ENCODE results near the gene ANKRD62.
"Not testable (repeated sequence)": the region's sequence is repeated elsewhere in the genome, so short reads cannot be mapped to it uniquely, and the experiment has no call there.

The ANKRD62 gene

DNA sequence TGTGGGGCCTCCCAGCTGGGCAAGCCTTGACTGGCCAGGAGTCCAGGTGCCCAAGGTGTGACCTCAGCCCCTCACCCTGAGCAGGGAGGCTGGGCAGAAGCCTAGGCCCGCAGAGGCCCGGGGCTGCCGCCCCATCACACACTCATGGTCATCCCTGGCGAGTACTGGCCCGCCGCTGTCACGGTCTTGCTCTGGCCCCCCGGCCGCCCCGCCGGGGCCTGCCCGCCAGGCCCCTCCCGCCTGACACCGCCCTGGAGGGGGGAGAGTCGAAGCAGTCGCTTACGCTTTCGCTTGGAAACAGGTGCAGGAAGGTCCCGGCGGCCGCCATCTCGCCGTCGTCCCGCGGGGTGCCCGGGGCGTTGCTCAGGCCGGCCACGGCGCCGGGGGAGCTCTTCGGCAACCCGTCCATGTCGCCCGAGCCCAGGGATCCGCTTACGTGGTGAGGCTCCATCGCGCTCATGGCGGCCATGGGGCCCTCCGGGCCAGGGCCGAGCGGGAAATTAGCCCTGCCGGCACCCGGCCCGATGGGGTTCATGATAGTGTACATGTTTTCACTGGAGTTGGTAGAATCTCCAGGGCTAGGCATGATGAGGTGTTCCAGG lies 26.6 kb upstream of the ANKRD62 start:
- no peak for DNase-seq

DNA sequence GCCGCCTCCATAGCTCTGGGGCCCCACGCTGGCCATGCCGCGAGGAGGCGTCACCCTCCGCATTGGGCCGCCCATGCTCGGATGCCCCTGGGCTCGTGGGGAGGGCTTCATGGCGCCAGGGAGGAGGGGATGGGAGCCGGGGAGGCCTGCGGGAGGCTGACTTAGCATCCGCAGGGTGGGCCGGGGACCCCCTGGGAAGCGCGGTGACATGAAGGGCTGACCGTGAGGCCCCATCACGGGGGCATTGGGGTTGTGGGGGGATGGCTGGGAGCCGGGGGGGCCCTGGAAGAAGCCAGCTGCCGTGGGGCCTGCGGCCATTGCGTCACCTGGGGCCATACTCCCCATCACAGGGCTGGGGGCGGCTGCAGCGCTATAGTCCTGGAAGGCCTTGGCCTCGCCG lies 26.0 kb upstream of the ANKRD62 start:
- DNase-seq: no peak

DNA sequence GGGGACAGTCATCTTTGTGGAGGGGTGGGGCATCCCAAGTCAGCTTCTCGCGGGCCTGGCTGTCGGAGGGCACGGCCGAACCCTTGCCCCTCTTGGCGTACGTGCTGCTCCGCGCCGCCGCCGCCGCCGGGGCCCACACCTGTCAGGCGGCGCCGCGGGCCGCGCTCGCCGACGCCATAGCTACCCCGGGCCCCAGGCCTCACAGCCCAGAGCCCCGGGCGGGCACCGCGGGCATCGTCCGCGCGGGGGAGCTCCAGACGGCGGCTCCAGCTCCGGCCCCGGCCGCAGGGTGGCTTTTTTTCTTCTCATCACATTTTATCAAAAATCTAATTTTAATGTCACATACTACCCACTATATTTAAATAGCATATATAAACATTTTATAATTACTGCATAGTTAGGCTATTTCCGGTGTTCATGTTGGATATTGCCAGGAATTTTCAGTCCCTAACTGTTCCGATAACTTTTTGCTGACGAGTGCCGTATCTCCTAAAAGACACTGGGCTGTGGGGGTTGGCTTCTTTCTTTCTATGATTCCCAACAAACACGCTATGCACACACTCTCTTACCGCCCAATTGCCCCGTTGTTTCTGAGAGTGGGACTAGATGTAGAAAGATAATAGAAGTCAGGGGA lies 25.2 kb upstream of the ANKRD62 start:
- DNase-seq: not testable (repeated sequence)

- DNase-seq: no peak
These were observed 24.7 kb upstream of the ANKRD62 start for GRCh38 chr18:12068950-12069320.

- not testable (repeated sequence) for DNase-seq
These were observed 22.6 kb upstream of the ANKRD62 start for GRCh38 chr18:12071066-12071465.

- no peak for DNase-seq
These were observed 20.6 kb upstream of the ANKRD62 start for GRCh38 chr18:12072996-12073395.

- no peak for DNase-seq
These were observed 18.9 kb upstream of the ANKRD62 start for GRCh38 chr18:12074736-12075135.

DNA sequence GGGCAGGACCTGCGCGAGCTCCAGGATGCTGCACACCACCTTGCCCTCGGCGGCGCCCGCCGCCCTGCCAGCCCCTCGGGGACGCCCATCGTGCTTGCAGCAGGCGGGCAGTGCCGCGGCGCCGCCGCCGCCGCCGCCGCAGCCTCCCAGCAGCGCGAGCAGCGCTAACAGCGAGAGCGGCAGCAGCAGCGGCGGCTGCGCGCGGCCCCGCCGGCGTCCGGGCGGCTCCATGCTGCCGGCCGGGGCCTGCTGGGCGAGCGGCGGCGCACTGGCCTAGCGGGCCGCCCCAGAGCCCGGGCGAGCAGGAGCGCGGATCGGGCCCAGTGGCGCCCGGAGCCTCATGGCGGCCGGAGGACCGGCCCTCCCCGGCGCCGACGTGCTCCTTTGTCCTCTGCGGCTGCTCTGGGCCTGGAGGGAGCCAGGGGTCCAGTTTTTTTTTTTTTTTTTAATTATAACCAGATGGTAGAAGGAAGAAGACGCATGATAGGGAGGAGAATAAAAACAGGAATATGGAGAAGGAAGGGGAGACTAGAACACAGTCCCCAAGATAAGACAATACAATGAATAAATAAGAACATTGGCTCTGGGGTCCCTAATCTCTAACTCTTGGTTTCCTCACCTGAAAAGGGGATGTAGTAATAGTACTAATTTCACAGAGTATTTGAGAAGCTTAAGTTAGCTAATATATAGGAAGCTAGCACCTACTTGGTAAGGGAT lies 17.1 kb upstream of the ANKRD62 start:
- no peak for DNase-seq

DNA sequence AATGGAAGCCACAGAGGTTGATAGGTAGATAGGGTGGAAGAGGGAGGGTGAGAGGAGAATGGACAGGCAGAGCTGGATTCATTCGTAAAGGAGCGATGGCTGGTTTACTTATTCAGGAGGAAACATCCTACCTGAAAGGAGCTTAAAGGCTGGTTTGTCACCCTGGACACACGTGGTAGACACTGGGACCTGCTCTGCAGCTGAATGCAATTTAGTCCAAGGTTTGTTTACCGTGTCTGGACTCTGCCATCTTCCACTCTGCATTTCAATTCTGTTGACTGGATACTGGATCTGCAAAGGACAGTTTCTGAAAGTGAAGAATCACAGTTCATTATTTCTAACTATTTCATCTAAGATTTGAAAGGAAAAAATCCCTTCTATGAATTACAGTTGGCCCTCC lies 15.6 kb upstream of the ANKRD62 start:
- DNase-seq: not testable (repeated sequence)

- DNase-seq: no peak
These were observed 14.0 kb upstream of the ANKRD62 start for GRCh38 chr18:12079491-12080237.

DNA sequence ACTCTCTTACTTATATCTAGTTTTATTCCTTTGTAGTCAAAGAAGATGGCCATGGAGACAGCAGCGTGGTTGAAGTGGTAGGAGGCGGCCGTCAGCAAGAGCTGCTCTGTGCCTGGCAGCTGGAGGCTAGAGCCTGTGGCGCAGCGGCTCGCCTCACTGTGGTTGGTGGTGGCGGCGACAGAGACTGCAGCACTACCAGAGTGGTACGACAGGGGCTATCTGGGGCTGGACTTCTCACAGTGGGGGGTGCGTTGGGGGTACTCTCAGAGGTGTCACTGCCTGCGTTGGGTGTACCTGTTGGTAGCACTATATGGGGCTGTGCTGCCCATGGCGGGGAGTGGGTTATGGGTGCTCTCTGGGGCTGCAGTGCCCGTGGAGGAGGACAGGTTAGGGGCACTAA lies 8.5 kb upstream of the ANKRD62 start:
- DNase-seq: no peak

- DNase-seq: no peak
These were observed 7.9 kb upstream of the ANKRD62 start for GRCh38 chr18:12085786-12086185.

DNA sequence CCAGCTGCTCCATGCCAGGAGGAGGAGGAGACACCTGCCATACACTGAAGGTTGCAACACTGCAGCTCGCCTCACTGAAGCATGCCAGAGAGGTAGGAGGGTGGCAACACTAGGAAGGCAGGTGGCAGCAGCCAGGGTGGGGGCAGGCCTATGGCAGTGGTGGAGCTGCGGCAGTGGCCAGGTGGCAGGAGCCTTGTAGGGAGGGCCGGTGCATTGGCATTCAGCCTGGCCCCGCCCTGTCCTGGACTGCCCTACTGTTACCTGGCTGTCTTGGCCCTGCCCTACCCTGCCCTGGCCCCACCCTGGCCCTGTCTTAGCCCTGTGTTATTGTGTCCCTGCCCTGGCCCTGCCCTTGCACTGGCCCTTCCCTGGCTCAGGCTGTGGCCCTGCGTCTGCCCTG lies 7.4 kb upstream of the ANKRD62 start:
- no peak for DNase-seq

DNA sequence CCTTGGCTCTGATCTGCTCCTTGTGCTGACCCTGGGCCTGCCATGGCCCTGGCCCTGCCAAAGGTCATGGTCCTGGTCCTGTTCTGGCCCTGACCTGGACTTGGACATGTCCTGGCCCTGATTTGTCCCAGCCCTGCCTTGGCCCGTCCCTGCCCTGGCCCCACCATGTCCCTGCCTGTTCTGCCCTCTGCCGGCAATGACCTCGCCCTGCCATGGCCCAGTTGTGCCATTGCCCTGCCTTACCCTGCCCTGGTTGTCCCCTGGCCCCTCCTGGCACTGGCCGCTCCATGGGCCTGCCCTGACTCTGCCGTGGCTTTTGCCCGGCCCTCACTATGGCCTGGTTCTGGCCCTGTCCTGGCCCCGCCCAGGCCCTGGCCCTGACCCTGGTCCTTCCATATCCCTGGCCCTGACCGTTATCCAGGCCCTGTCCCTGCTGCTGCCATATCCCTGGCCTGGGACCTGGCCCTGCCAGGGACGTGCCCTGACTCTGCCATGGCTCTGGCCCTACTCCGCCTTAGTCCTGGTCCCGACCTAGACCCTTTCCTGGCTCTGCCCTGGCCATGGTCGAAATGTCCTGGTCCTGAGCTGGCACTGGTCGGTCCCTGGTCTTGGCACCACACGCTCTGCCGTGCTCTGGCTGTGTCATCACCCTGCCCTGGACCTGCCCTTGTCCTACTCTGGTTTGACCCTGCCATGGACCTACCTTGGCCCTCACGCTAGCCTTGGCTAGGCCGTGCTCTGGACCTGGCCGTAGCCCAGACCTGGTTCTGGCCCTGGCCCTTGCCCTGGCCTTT lies 6.8 kb upstream of the ANKRD62 start:
- DNase-seq: no peak

DNA sequence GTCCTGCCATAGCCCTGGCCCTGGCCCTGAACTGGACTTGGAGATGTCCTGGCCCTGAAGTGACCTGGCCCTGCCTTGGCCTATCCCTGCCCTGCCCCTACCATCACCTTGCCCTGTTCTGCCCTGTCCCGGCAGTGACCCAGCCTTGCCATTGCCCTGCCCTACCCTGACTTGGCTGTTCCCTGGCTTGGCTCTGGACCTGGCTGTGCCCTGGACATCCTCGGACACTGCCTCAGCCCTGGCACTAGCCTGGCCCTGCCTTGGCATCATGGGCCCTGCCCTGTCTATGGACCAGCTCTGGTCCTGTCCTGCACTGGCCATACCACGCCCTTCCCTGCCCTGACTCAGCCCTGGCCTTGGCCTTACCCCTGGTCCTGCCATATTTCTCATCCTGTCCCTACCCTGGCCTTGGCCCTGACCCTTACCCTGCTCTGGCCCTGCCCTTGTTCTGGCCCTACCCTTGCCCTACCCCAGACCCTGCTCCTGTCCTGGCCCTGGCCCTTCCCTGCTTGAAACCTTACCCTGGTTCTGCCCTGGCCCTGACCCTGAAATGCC lies 6.1 kb upstream of the ANKRD62 start:
- no peak for DNase-seq

- DNase-seq: no peak
These were observed 5.5 kb upstream of the ANKRD62 start for GRCh38 chr18:12088096-12088495.

DNA sequence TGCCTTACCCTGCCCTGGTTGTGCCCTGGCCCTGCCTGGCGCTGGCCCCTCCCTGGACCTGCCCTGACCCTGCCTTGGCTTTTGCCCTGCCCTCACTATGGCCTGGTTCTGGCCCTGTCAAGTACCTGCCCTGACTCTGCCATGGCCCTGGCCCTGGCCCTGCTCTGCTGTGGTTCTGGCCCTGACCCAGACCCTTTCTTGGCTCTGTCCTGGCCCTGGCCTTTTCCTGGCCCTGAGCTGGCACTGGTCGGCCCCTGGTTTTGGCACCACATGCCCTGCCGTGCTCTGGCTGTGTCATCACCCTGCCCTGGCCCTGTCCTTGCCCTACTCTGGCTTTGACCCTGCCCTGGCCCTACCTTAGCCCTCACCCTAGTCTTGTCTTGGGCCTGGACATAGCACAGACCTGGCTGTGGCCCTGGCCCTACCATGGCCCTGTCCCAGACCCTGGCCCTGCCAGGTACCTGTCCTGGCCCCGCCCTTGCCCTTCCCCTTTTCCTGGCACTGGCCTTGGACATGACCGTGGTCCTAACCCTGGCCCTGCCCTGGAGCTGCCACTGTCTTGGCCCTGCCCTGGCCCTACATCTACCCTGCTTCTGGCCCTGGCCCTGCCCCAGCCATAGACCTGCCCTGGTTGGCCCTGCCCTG lies 4.8 kb upstream of the ANKRD62 start:
- DNase-seq: no peak

- DNase-seq: no peak
These were observed 2.0 kb upstream of the ANKRD62 start for GRCh38 chr18:12091538-12092141.

DNA sequence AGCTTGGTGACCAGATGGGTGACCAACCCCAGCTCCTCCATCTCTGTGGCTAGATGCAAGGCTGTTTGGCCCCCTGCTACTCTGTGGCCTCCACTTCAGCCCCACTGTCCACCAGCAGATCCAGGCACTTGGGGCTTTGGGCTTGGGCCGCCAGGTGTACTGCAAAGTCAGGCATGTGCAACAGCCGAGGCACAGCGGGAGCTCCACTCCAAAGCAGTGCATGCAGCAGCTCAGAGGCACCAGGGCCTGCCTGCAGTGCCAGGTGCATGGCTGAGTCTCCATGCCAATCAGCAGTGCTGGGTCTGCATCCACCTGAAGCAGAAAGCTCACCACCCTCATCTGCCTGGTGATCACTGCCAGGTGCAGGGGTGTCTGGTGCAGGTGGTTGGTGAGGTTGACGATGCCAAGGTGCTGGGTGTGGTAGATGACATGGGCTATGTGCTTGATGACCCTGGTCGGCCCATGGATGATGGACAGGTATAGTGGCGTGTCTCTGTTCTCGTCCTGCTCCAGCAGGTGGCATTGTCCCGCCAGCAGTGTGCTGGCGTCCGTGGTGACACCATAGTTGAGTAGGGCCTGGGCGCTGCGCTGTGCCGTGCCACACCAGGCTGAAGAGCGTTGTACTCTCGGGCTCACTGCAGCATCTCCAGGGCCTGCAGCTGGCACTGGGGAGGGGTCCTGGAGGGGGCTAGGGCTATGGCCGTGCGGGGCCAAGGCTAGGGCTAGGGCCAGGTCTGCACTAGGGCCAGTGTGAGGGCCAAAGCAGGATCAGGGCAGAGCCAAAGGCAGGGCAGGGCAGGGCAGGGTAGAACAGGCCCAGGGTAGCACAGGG lies 1.0 kb upstream of the ANKRD62 start:
- no peak for DNase-seq

DNA sequence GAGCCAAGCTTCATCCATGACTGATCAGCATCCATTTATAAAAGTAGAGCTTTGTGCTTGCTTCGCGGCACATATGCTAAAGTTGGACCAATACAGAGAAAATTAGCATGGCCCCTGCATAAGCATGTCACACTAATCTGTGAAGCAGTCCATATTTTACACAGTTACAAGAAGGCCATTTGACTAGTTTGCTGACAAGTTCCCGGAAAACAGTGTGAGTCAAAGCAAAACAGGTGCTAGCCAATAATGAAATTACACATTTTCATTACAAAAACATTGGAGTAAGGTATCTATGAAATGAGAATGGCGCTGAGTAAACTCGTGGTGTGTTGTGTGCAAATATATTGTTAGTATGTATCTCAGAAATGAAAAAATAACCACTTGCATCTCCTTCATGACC lies 4.7 kb downstream of the ANKRD62 start:
- DNase-seq: no peak

GRCh38 chr18:12099160-12099559 lies 5.5 kb downstream of the ANKRD62 start:
- DNase-seq: no peak
